Measurements from ENCODE around the gene ADAM29. TPM values are rescaled to one million over a fixed set of nuclear protein-coding genes. Genes with fewer than 3 reads are reported as not detected.

The ADAM29 gene
- total RNA-seq (2021; ENCODE audit: unreplicated experiment) (not detected), Bru-seq, nascent RNA (percentile 2 among the genes with signal in this experiment), BruChase-seq, experiment 1, labeled RNA remaining after a 6-hour chase (percentile 2 among the genes with signal in this experiment), BruChase-seq, experiment 2, labeled RNA remaining after a 2-hour chase (not detected)
- not detected in 2 replicates for polyA plus RNA-seq (2012)
- long read RNA-seq = 0 reads

GRCh38 chr4:174918058-174918457, at the start of gene ADAM29:
ADAM29 (plus strand) TSS chr4:174918358; CDS start chr4:174975526, 57,168 bp downstream.
- H3K4me2 ChIP-seq (ENCODE audit: low read length) = no peak within 1 kb of the TSS
- H2AFZ ChIP-seq (ENCODE audit: low read depth, low read length, poor library complexity, severe bottlenecking) = no peak within 1 kb of the TSS
- CTCF ChIA-PET = no interaction called here
- TF ChIP-seq SRF (IDR thresholded peaks at IDR 0.05; ENCODE audit: low read depth) (no peak), RAD21 (IDR thresholded peaks at IDR 0.05; ENCODE audit: low read depth) (no peak), ZFX (IDR thresholded peaks at IDR 0.05) (no peak), SIN3A (IDR thresholded peaks at IDR 0.05; ENCODE audit: low read depth) (no peak), CBX3 (IDR thresholded peaks at IDR 0.05; ENCODE audit: low read depth) (no peak), ATF3 (IDR thresholded peaks at IDR 0.05) (no peak), POLR2AphosphoS5 (IDR thresholded peaks at IDR 0.05; ENCODE audit: low read depth, low read length) (no peak), EGR1 (IDR thresholded peaks at IDR 0.05; ENCODE audit: low read depth) (no peak), TCF7L2 (IDR thresholded peaks at IDR 0.05; ENCODE audit: borderline replicate concordance, extremely low read depth, insufficient read depth, insufficient read length) (no peak)
- no peak within 1 kb of the TSS for H3K27ac ChIP-seq (ENCODE audit: low read depth, low read length)
- no peak within 1 kb of the TSS for H3K4me3 ChIP-seq (replicated peaks in 1 of 2; ENCODE audit: low read depth in 1 of 2, low read length in 2 of 2)
- ATAC-seq (no peak), DNase-seq (ENCODE audit: low read depth, low spot score) (no peak)
- intact Hi-C loops (cut with micrococcal nuclease) = no loop called here
- no peaks in the 10 kb centered on the region for H3K79me2 ChIP-seq (ENCODE audit: insufficient read depth, low read length)
- no peaks in the 10 kb centered on the region for H3K9me2 ChIP-seq (ENCODE audit: insufficient read depth)
- no peaks in the 10 kb centered on the region for H4K20me1 ChIP-seq (ENCODE audit: insufficient read depth)
- BruUV-seq (replicated peaks) = no TSS peak
- POLR2A ChIA-PET = no interaction called here
- H3K9me3 ChIP-seq (ENCODE audit: control insufficient read depth in 1 of 2, insufficient read depth in 1 of 2, low read depth in 1 of 2, low read length in 2 of 2) = no peaks in the 10 kb centered on the region
- H3K36me3 ChIP-seq (ENCODE audit: control insufficient read depth in 1 of 2, insufficient read depth in 2 of 2, low read length in 2 of 2) = no peaks in the 10 kb centered on the region
- no peak within 1 kb of the TSS for H3K9ac ChIP-seq (ENCODE audit: low read length)
- RAD21 ChIA-PET (ENCODE audit: low non-redundant PET in 1 of 2, low total read pairs in 2 of 2, uncharacterized antibody in 2 of 2, unreplicated experiment in 2 of 2) = no interaction called here
- H3K4me1 ChIP-seq (ENCODE audit: control insufficient read depth in 1 of 2, insufficient read depth in 2 of 2, low read length in 2 of 2) = no peaks in the 10 kb centered on the region
- H3K27me3 ChIP-seq (ENCODE audit: insufficient read depth, low read length) = no peaks in the 10 kb centered on the region

GRCh38 chr4:174869339-174869738, 48.8 kb upstream of the ADAM29 start:
- no TSS peak for BruUV-seq (replicated peaks)
- CTCF ChIA-PET = no interaction called here
- no peak for ATAC-seq
- TF ChIP-seq POLR2AphosphoS5 (IDR thresholded peaks at IDR 0.05; ENCODE audit: low read depth, low read length) (no peak), MAX (IDR thresholded peaks at IDR 0.05) (no peak), FOSL1 (IDR thresholded peaks at IDR 0.05; ENCODE audit: low read depth) (no peak), EZH2 (IDR thresholded peaks at IDR 0.05) (no peak), JUND (IDR thresholded peaks at IDR 0.05) (no peak), CEBPB (IDR thresholded peaks at IDR 0.05; ENCODE audit: low read depth) (no peak), SRF (IDR thresholded peaks at IDR 0.05; ENCODE audit: low read depth) (no peak), SP1 (IDR thresholded peaks at IDR 0.05; ENCODE audit: low read depth) (no peak), TCF7L2 (IDR thresholded peaks at IDR 0.05; ENCODE audit: borderline replicate concordance, extremely low read depth, insufficient read depth, insufficient read length) (no peak), POLR2A (IDR thresholded peaks at IDR 0.05; ENCODE audit: borderline replicate concordance, extremely low read depth, insufficient read depth, insufficient read length) (no peak), RAD21 (IDR thresholded peaks at IDR 0.05; ENCODE audit: low read depth) (no peak), ATF3 (IDR thresholded peaks at IDR 0.05) (no peak), ZNF274 (IDR thresholded peaks at IDR 0.05; ENCODE audit: low read depth, low read length) (no peak), SIN3A (IDR thresholded peaks at IDR 0.05; ENCODE audit: low read depth) (no peak)
- TF ChIP-seq, protein P1, sequence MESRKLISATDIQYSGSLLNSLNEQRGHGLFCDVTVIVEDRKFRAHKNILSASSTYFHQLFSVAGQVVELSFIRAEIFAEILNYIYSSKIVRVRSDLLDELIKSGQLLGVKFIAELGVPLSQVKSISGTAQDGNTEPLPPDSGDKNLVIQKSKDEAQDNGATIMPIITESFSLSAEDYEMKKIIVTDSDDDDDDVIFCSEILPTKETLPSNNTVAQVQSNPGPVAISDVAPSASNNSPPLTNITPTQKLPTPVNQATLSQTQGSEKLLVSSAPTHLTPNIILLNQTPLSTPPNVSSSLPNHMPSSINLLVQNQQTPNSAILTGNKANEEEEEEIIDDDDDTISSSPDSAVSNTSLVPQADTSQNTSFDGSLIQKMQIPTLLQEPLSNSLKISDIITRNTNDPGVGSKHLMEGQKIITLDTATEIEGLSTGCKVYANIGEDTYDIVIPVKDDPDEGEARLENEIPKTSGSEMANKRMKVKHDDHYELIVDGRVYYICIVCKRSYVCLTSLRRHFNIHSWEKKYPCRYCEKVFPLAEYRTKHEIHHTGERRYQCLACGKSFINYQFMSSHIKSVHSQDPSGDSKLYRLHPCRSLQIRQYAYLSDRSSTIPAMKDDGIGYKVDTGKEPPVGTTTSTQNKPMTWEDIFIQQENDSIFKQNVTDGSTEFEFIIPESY (IDR thresholded peaks at IDR 0.05; ENCODE audit: extremely low read depth, insufficient replicate concordance, low read length) = no peak

More at GRCh38 chr4:174869339-174869738, 48.8 kb upstream of the ADAM29 start:
- Histone ChIP-seq H3K4me2 (ENCODE audit: low read length) (no peak overlapping the region), H3K9me3 (ENCODE audit: control insufficient read depth in 1 of 2, insufficient read depth in 1 of 2, low read depth in 1 of 2, low read length in 2 of 2) (no peaks in the 10 kb centered on the region), H4K20me1 (ENCODE audit: insufficient read depth) (no peaks in the 10 kb centered on the region), H3K79me2 (ENCODE audit: insufficient read depth, low read length) (no peaks in the 10 kb centered on the region), H2AFZ (ENCODE audit: low read depth, low read length, poor library complexity, severe bottlenecking) (no peak overlapping the region), H3K27me3 (ENCODE audit: insufficient read depth, low read length) (no peaks in the 10 kb centered on the region), H3K27ac (ENCODE audit: low read depth, low read length) (no peak overlapping the region), H3K4me1 (ENCODE audit: control insufficient read depth in 1 of 2, insufficient read depth in 2 of 2, low read length in 2 of 2) (no peaks in the 10 kb centered on the region), H3K4me3 (replicated peaks in 1 of 2; ENCODE audit: low read depth in 1 of 2, low read length in 2 of 2) (no peak overlapping the region), H3K36me3 (ENCODE audit: control insufficient read depth in 1 of 2, insufficient read depth in 2 of 2, low read length in 2 of 2) (no peaks in the 10 kb centered on the region), H3K9ac (ENCODE audit: low read length) (no peak overlapping the region), H3K9me2 (ENCODE audit: insufficient read depth) (no peaks in the 10 kb centered on the region)
- intact Hi-C loops (cut with micrococcal nuclease) = no loop called here
- POLR2A ChIA-PET = no interaction called here
- DNase-seq (ENCODE audit: low read depth, low spot score) = no peak
- RAD21 ChIA-PET (ENCODE audit: low non-redundant PET in 1 of 2, low total read pairs in 2 of 2, uncharacterized antibody in 2 of 2, unreplicated experiment in 2 of 2) = no interaction called here
